Lung (tissue), 12 donors: ENCODE measurements around the gene WRNIP1. TPM values are rescaled to one million over a fixed set of nuclear protein-coding genes. Genes with fewer than 3 reads are reported as not detected.

Experiments
- ATAC-seq: fragments of 200-7000 bp; cut with Tn5 transposase; one replicate; pipeline ENCODE4 v1.9.1; 2020; ENCODE audit warnings: moderate number of reproducible peaks; ENCODE audit not compliant: insufficient read depth, low FRiP score
- DNase-seq, 3 donors: peaks; one replicate each; pipeline ENCODE4 v3.0.0-alpha.2; 2013 to 2017
- H3K27ac ChIP-seq, 2 donors: one replicate each; pipeline ENCODE4 v1.5.1; 2013; ENCODE audit warnings: mild to moderate bottlenecking in 2 of 2, moderate library complexity in 2 of 2, control low read depth in 1 of 2, inconsistent platforms in 1 of 2, low read depth in 1 of 2, low read length in 1 of 2
- H3K27me3 ChIP-seq, 3 donors: one replicate each; pipeline ENCODE4 v1.5.1; 2013; ENCODE audit warnings: low read length in 2 of 3; ENCODE audit not compliant: control insufficient read depth in 3 of 3, insufficient read depth in 3 of 3
- H3K36me3 ChIP-seq, 4 donors: one replicate each; pipeline ENCODE4 v1.5.1; 2013; ENCODE audit warnings: low read length in 4 of 4, mild to moderate bottlenecking in 1 of 4, moderate library complexity in 1 of 4; ENCODE audit not compliant: control insufficient read depth in 4 of 4, insufficient read depth in 4 of 4
- H3K4me1 ChIP-seq, 5 donors: one replicate each; pipeline ENCODE4 v1.5.1; 2013; ENCODE audit warnings: low read length in 5 of 5, mild to moderate bottlenecking in 2 of 5, moderate library complexity in 1 of 5; ENCODE audit not compliant: control insufficient read depth in 5 of 5, insufficient read depth in 5 of 5
- H3K4me3 ChIP-seq: one replicate; pipeline ENCODE4 v1.5.1; 2013; ENCODE audit warnings: mild to moderate bottlenecking, control low read depth, moderate library complexity
- H3K9ac ChIP-seq, 2 donors: one replicate each; pipeline ENCODE4 v1.5.1; 2013; ENCODE audit warnings: low read length in 2 of 2, control low read depth in 1 of 2; ENCODE audit not compliant: insufficient read depth in 1 of 2
- H3K9me3 ChIP-seq, 4 donors: one replicate each; pipeline ENCODE4 v1.5.1; 2013; ENCODE audit warnings: low read length in 3 of 4, mild to moderate bottlenecking in 1 of 4, moderate library complexity in 1 of 4; ENCODE audit not compliant: control insufficient read depth in 4 of 4, insufficient read depth in 3 of 4
- WGBS, 2 donors: extraction: QIAGEN DNeasy Blood & Tissue Kit; methylation state at CpG; one replicate each; pipeline ENCODE4 v1.1.7; 2013; 5-methylcytosine and 5-hydroxymethylcytosine counted together
- polyA plus RNA-seq, 2 donors: library from polyadenylated mRNA; stranded (reverse); fragments of 200-250 nt; gene quantifications; one replicate each; pipeline ENCODE4 v1.2.1, GENCODE V29; 2013
- total RNA-seq, 2 donors: library from RNA; depleted of rRNA in 1 of 2; stranded (reverse); fragments of >200 nt in 1 of 2; gene quantifications; one replicate each; pipeline ENCODE4 v1.2.1, GENCODE V29; 2014 to 2021
- TF ChIP-seq, protein P1 (sequence below): IDR thresholded peaks from 2 replicates; pipeline ENCODE4 v1.5.1; 2012; ENCODE audit warnings: mild to moderate bottlenecking; ENCODE audit errors: control extremely low read depth, extremely low read depth
- donor health status: control.
- donor health status: control.
- donor health status: Bipolar disorder and iron deficiency.
- donor health status: healthy.
- donor health status: DM: yes; HTN: yes; CAD: no.

WRNIP1 gene
- total and polyA plus RNA-seq, 4 donors, result 36.8 to 56.0 (median 42.7) TPM

DNA sequence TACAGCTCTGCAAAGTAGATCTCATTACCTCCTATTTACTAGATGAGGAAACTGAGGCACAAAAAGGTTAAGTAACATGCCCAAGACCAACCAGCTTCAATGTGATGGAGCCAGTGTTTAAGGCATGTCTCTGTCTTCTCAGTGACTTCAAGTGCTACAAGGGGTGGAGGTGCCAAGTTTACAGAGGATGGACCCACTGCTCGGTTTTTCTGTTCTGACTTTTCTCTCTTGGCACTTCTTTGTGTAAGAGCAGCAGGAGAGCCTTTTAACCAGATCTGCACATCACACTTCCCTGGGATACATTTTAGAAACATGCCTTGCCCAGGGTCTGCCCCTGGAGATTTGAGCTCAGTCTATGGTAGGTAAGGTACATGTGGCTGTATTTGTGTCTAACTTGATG, 9.8 kb downstream of the WRNIP1 start:
- Histone ChIP-seq H3K36me3 (peaks cover 8 to 33% (median 28%) of the 10 kb centered on the region in 4 donors), H3K27me3 (no peaks in the 10 kb centered on the region)

DNA sequence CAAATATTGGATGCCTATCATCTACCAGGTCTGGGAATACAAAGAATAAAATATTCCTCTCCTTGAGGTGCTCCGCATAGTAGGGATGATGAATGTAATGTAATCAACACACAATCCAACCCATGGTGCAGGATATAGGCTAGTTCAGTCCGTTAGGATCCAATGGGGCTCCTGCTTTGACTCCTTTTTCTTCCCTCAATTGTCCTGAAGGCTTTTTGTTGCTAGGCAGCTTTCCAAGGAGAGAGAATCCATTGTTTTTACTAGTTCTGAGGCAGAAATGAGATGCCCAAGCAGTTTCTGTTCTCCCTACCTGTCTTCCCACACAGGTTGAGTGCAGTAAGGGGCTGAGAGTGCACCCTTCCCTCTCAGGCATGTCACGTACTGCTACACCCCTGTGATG, 12.1 kb downstream of the WRNIP1 start:
- 89 to 95% methylated on average over 3 of the region's 3 CpGs for WGBS, 2 donors
- TF ChIP-seq, protein P1, sequence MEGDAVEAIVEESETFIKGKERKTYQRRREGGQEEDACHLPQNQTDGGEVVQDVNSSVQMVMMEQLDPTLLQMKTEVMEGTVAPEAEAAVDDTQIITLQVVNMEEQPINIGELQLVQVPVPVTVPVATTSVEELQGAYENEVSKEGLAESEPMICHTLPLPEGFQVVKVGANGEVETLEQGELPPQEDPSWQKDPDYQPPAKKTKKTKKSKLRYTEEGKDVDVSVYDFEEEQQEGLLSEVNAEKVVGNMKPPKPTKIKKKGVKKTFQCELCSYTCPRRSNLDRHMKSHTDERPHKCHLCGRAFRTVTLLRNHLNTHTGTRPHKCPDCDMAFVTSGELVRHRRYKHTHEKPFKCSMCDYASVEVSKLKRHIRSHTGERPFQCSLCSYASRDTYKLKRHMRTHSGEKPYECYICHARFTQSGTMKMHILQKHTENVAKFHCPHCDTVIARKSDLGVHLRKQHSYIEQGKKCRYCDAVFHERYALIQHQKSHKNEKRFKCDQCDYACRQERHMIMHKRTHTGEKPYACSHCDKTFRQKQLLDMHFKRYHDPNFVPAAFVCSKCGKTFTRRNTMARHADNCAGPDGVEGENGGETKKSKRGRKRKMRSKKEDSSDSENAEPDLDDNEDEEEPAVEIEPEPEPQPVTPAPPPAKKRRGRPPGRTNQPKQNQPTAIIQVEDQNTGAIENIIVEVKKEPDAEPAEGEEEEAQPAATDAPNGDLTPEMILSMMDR, result no peak
- Histone ChIP-seq H3K27ac (no peak overlapping the region), H3K9me3 (no peaks in the 10 kb centered on the region), H3K9ac (no peak overlapping the region), H3K27me3 (no peaks in the 10 kb centered on the region), H3K4me3 (no peak overlapping the region), H3K36me3 (peaks cover 8 to 35% (median 31%) of the 10 kb centered on the region in 4 donors), H3K4me1 (peaks cover 0 to 8% (median 0%) of the 10 kb centered on the region in 5 donors)
- DNase-seq, result no peak
- ATAC-seq, result no peak

More for the DNA sequence above, 9.8 kb downstream of the WRNIP1 start:
- DNase-seq, result no peak
- no peak for ATAC-seq
- Histone ChIP-seq H3K9me3 (no peaks in the 10 kb centered on the region), H3K9ac (no peak overlapping the region), H3K4me3 (no peak overlapping the region), H3K4me1 (peaks cover 1 to 11% (median 8%) of the 10 kb centered on the region in 5 donors), H3K27ac (no peak overlapping the region)
- TF ChIP-seq, protein P1, result no peak
- WGBS, 2 donors, result 80 to 93% methylated on average over 1 of the region's 1 CpG

DNA sequence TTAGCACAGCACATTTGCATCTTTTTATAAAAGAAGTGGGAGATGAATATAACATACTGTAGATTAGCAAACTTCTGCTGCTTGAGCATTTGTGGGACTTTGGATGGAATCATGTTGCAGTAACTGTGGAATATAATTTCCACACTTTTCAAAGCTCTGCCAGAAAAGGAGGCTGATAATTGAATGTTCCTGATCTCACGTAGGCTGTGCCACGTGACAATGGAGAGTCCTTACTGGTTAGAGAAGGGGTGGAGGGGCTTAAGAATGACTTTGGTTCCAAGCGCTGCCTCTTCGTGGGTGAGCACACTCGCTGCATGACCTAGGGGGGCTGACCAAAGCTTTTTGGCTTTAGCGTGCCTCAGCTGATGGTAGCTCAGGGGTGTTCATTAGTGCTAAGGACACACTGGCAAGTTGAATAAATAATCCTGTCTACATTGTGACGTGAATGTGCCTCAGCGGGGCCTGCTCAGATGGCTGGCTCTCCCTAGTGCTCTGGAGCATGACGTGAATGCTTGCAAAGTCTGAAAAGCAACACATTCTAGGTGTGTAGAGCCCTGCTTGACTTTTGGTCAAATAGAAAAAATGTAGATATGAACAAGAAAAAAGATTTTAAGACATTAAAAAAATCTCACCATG, 15.0 kb downstream of the WRNIP1 start:
- TF ChIP-seq, protein P1, result no peak
- Histone ChIP-seq H3K36me3 (peaks cover 9 to 32% (median 29%) of the 10 kb centered on the region in 4 donors), H3K9me3 (no peaks in the 10 kb centered on the region), H3K27me3 (no peaks in the 10 kb centered on the region), H3K27ac (no peak overlapping the region), H3K4me3 (no peak overlapping the region), H3K9ac (no peak overlapping the region), H3K4me1 (peaks cover 0 to 16% (median 5%) of the 10 kb centered on the region in 5 donors)
- no peak for ATAC-seq
- no peak for DNase-seq
- WGBS, 2 donors, result 91 to 93% methylated on average over 9 of the region's 9 CpGs
